RWPE2 (cell line): ENCODE measurements around the gene HOXD11.

Source experiments
- ATAC-seq: fragments of 200-7000 bp; cut with Tn5 transposase; 3 replicates; pipeline ENCODE4 v1.9.1; 2021; ENCODE audit warnings: low read depth
- DNase-seq: peaks from one replicate; pipeline ENCODE4 v3.0.0-alpha.2; 2020; ENCODE audit warnings: low spot score
- H3K27ac ChIP-seq: fragments of 450-650 bp; 2 replicates; pipeline ENCODE4 v1.5.1; 2017; ENCODE audit warnings: mild to moderate bottlenecking; ENCODE audit not compliant: poor library complexity, severe bottlenecking
- H3K27me3 ChIP-seq: fragments of 250-450 bp; sonication (Bioruptor Pico); 2 replicates; pipeline ENCODE4 v1.5.1; 2021; ENCODE audit warnings: mild to moderate bottlenecking, moderate library complexity; ENCODE audit not compliant: insufficient read depth, poor library complexity, severe bottlenecking
- H3K36me3 ChIP-seq: fragments of 250-450 bp; sonication (Bioruptor Pico); 2 replicates; pipeline ENCODE4 v1.5.1; 2020; ENCODE audit warnings: low read depth, mild to moderate bottlenecking, moderate library complexity
- H3K4me1 ChIP-seq: fragments of 250-450 bp; sonication (Bioruptor Pico); 2 replicates; pipeline ENCODE4 v1.5.1; 2021; ENCODE audit warnings: mild to moderate bottlenecking, moderate library complexity; ENCODE audit not compliant: insufficient read depth, poor library complexity, severe bottlenecking
- H3K4me3 ChIP-seq: fragments of 250-450 bp; sonication (Bioruptor Pico); 2 replicates; pipeline ENCODE4 v1.5.1; 2021; ENCODE audit warnings: mild to moderate bottlenecking, moderate library complexity; ENCODE audit not compliant: severe bottlenecking
- H3K9me3 ChIP-seq: fragments of 250-450 bp; sonication (Bioruptor Pico); 2 replicates; pipeline ENCODE4 v1.5.1; 2021; ENCODE audit warnings: mild to moderate bottlenecking, moderate library complexity; ENCODE audit not compliant: severe bottlenecking
- CTCF ChIP-seq: fragments of 450-650 bp; IDR thresholded peaks from one replicate; pipeline ENCODE4 v1.5.1; 2017; ENCODE audit warnings: mild to moderate bottlenecking, moderate library complexity; ENCODE audit not compliant: poor library complexity, severe bottlenecking

Gene HOXD11

GRCh38 chr2:176120364-176121189 is 13.5 kb downstream of the HOXD11 start:
- Histone ChIP-seq H3K4me1 (peaks cover 1% of the 10 kb centered on the region), H3K9me3 (no peaks in the 10 kb centered on the region), H3K27ac (no peak overlapping the region), H3K27me3 (no peaks in the 10 kb centered on the region), H3K36me3 (peaks cover 34% of the 10 kb centered on the region), H3K4me3 (no peak overlapping the region)
- ATAC-seq (no peak), DNase-seq (no peak)
- TF ChIP-seq CTCF = no peak

- Histone ChIP-seq H3K27me3 (no peaks in the 10 kb centered on the region), H3K4me1 (no peaks in the 10 kb centered on the region), H3K4me3 (no peak overlapping the region), H3K27ac (no peak overlapping the region), H3K36me3 (peaks cover 34% of the 10 kb centered on the region), H3K9me3 (no peaks in the 10 kb centered on the region)
- DNase-seq (no peak), ATAC-seq (no peak)
- TF ChIP-seq CTCF = no peak
Measured at GRCh38 chr2:176121190-176122051, 14.3 kb downstream of the HOXD11 start.

GRCh38 chr2:176122052-176122682 is 15.1 kb downstream of the HOXD11 start:
- no peak overlapping the region for H3K27ac ChIP-seq
- DNase-seq = no peak
- no peak for TF ChIP-seq CTCF
- H3K4me3 ChIP-seq = no peak overlapping the region
- H3K9me3 ChIP-seq = no peaks in the 10 kb centered on the region
- H3K27me3 ChIP-seq = no peaks in the 10 kb centered on the region
- peaks cover 3% of the 10 kb centered on the region for H3K4me1 ChIP-seq
- no peak for ATAC-seq
- peaks cover 29% of the 10 kb centered on the region for H3K36me3 ChIP-seq

GRCh38 chr2:176122683-176123410 is 15.8 kb downstream of the HOXD11 start, which contains the start of gene HOXD9:
Gene HOXD9 (plus strand): TSS chr2:176122719. CDS start chr2:176122769, 50 bp downstream.
- Histone ChIP-seq H3K27ac (no peak within 1 kb of the TSS), H3K9me3 (no peaks in the 10 kb centered on the region), H3K27me3 (no peaks in the 10 kb centered on the region), H3K4me3 (no peak within 1 kb of the TSS), H3K4me1 (peaks cover 5% of the 10 kb centered on the region), H3K36me3 (peaks cover 22% of the 10 kb centered on the region)
- DNase-seq (no peak), ATAC-seq (no peak)
- no peak for TF ChIP-seq CTCF
